ENCODE results near the gene KCNAB1.

KCNAB1 gene

DNA sequence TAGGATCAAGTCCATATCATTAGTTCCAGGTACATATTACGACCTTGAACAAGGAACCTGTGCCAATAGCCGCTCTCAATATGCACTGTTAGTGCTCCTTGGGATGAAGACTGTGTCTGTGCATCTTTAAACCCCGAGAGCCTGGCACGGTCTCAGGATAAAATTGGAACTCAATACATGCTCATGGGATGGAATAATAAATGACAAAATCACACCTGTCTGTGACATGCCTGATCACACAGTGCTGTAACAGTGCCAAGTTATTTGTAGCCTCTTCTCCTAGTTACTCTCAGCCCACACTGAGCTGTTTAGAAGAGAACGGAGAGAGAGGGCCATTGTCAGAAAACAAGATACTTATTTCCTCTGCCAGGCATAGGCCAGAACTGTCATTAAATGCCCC is 352.3 kb downstream of the KCNAB1 start:
- TF ChIP-seq, protein P1, sequence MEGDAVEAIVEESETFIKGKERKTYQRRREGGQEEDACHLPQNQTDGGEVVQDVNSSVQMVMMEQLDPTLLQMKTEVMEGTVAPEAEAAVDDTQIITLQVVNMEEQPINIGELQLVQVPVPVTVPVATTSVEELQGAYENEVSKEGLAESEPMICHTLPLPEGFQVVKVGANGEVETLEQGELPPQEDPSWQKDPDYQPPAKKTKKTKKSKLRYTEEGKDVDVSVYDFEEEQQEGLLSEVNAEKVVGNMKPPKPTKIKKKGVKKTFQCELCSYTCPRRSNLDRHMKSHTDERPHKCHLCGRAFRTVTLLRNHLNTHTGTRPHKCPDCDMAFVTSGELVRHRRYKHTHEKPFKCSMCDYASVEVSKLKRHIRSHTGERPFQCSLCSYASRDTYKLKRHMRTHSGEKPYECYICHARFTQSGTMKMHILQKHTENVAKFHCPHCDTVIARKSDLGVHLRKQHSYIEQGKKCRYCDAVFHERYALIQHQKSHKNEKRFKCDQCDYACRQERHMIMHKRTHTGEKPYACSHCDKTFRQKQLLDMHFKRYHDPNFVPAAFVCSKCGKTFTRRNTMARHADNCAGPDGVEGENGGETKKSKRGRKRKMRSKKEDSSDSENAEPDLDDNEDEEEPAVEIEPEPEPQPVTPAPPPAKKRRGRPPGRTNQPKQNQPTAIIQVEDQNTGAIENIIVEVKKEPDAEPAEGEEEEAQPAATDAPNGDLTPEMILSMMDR (IDR thresholded peaks at IDR 0.05; ENCODE audit: low read length, missing control alignments): no peak
- no peak for DNase-seq (ENCODE audit: low read depth)
- no peak overlapping the region for H3K4me3 ChIP-seq (replicated peaks; ENCODE audit: low read depth, low read length)

DNA sequence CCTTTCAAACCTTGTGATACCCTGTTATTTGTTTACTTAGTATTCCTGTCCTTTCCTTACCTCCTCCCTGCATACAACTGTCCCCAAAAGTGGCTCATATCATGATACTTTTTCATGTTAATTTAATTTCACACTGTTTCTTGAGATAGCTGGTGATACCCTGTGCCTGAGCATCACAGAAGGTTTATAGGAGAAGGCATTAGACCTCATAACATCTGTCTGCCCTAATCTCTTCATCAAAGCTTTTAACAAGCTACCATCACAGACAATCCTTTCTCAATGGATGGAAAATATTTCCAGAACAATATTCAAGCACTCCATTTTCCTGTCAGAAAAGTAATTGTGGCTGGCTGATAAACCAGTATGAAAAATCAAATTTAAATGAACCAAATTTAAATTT is 353.0 kb downstream of the KCNAB1 start:
- DNase-seq (ENCODE audit: low read depth): no peak
- TF ChIP-seq, protein P1 (IDR thresholded peaks at IDR 0.05; ENCODE audit: low read length, missing control alignments): no peak
- no peak overlapping the region for H3K4me3 ChIP-seq (replicated peaks; ENCODE audit: low read depth, low read length)

DNA sequence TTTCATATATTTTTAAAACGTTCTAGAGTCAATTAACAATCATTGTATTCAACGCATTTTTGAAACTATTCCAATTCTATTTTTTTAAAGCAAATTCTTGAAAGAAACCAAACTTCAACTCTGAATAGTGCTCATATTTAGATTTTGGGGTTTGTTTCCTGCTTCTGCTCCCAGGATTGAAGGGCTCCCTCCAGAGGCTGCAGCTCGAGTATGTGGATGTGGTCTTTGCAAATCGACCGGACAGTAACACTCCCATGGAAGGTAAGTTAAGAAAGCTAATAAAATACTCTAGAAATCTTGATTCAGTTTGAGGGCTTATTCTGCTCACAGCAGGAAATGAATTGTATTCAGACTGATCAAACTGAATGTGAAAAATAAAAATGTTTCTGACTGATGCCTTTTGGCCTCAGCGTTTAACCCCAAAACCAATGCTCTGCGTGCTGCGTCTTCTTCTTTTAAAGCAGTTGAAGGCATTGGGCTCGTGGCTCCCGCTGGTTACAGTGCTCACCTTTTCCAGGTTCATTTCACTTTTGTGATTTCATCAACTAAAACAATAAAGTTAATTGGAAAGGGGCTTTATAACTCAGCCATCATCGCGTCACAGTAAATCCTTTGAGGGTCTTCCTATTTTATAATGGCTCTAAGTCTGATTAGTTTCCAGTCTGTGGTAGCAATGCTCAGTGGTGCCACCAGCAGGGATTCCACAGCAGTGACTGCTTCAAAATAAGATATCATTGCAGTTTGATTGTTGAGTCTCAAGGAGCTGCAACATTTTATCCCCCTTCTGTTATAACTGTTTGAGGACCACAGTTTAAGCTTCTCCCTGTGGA is 354.4 kb downstream of the KCNAB1 start:
- DNase-seq (ENCODE audit: low read depth): no peak
- TF ChIP-seq, protein P1 (IDR thresholded peaks at IDR 0.05; ENCODE audit: low read length, missing control alignments): peak; percentile 52
- no peak overlapping the region for H3K4me3 ChIP-seq (replicated peaks; ENCODE audit: low read depth, low read length)

DNA sequence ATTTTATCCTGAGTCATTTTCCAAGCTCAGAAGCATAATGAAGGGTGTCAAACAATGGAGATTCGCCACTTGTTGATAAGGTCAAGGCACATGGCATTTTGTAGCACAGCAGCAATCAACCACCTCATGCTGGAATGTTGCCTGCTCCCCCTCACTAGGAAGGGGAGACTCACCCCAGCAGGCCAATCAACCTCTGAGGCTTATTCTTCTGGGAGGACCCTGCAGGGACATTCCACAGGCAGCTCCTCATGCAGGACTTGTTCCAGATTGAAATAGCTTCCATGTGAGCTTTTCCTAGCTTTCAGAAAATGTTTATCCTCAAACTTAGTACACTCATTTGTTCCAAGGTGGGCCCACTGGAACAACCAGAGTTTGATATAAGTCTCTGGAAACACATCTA is 356.9 kb downstream of the KCNAB1 start:
- no peak overlapping the region for H3K4me3 ChIP-seq (replicated peaks; ENCODE audit: low read depth, low read length)
- TF ChIP-seq, protein P1 (IDR thresholded peaks at IDR 0.05; ENCODE audit: low read length, missing control alignments): no peak
- DNase-seq (ENCODE audit: low read depth): peak; percentile 41

DNA sequence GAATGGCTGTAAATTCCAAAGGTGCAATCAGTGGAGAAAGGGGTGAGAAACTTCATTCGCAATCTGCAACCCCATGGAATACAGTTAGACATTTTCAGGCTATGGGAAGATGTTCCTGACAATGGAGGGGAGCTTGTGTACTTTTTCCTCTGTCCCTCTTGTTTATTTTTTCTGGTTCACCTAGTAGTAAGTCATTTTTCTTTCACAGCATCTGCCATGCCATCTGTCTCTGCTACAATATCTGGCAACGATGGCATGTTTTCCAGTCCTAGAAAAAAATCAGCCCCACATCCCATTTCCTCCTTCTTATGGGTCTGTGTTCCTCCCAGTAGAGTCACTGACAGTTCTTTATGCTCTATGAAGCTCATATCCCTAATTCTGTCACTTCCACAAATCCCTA is 358.5 kb downstream of the KCNAB1 start:
- no peak overlapping the region for H3K4me3 ChIP-seq (replicated peaks; ENCODE audit: low read depth, low read length)
- TF ChIP-seq, protein P1 (IDR thresholded peaks at IDR 0.05; ENCODE audit: low read length, missing control alignments): no peak
- DNase-seq (ENCODE audit: low read depth): no peak

DNA sequence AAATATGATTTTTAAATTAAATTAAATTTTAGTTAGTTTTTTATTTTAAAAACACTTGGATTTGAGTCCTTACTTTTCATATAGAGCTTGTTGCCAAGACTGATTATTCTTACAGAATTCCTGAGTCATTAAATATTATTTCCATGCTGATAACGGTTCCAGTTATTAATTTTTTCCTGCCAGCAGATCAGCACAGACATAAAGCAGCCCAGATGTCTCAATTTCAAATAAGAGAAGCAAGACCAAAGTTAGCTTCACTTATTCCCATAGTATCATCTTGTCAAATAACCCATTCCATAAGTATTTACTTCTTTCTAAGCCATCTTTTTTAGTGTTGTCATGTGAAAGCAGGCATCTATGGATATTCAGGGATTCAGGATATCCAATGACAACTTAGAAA is 359.2 kb downstream of the KCNAB1 start:
- H3K4me3 ChIP-seq (replicated peaks; ENCODE audit: low read depth, low read length): no peak overlapping the region
- TF ChIP-seq, protein P1 (IDR thresholded peaks at IDR 0.05; ENCODE audit: low read length, missing control alignments): no peak
- DNase-seq (ENCODE audit: low read depth): no peak

DNA sequence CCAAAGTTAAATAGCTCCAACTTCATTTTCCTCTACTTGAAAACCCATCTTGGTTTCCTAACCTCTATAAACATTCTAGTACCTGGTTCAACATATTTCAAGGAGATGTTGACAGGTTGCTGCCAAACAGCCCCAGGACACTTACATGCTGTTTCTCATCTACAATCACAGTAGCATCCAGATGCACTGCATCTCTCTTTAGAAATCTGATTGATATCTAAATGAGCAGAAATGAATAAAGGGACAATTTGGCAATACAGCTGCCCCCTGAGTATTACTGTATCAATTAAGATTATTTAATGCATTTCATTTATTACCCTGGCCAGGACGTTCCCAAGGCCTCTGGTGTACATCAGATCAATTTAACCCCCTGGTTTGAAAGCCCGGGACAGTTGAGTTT is 360.6 kb downstream of the KCNAB1 start:
- H3K4me3 ChIP-seq (replicated peaks; ENCODE audit: low read depth, low read length): no peak overlapping the region
- TF ChIP-seq, protein P1 (IDR thresholded peaks at IDR 0.05; ENCODE audit: low read length, missing control alignments): no peak
- no peak for DNase-seq (ENCODE audit: low read depth)
